HG03520 (cell line): ENCODE results near the gene SNAPC5.
"Not testable (repeated sequence)": the region's sequence is repeated elsewhere in the genome, so short reads cannot be mapped to it uniquely, and the experiment has no call there.

Experiments
- ATAC-seq: cut with Tn5 transposase; IDR thresholded peaks from one replicate; pipeline ENCODE4 v1.9.1; 2021; ENCODE audit warnings: mild to moderate bottlenecking, moderate library complexity; ENCODE audit not compliant: unreplicated experiment

SNAPC5 gene

GRCh38 chr15:66494262-66494661 lies 3.3 kb downstream of the SNAPC5 start:
- ATAC-seq: no peak

- ATAC-seq: no peak
Measured at GRCh38 chr15:66491846-66492245, 5.7 kb downstream of the SNAPC5 start.

GRCh38 chr15:66489179-66489791 lies 8.3 kb downstream of the SNAPC5 start:
- no peak for ATAC-seq

GRCh38 chr15:66488525-66488924 lies 9.0 kb downstream of the SNAPC5 start:
- no peak for ATAC-seq

- no peak for ATAC-seq
Measured at GRCh38 chr15:66486887-66487286, 10.7 kb downstream of the SNAPC5 start.

GRCh38 chr15:66484539-66485112 lies 12.9 kb downstream of the SNAPC5 start:
- ATAC-seq: no peak

GRCh38 chr15:66483131-66483566 lies 14.4 kb downstream of the SNAPC5 start:
- ATAC-seq: no peak

- ATAC-seq: no peak
Measured at GRCh38 chr15:66482539-66482938, 15.0 kb downstream of the SNAPC5 start.

GRCh38 chr15:66481107-66481856 lies 16.3 kb downstream of the SNAPC5 start:
- ATAC-seq: no peak

- ATAC-seq: no peak
Measured at GRCh38 chr15:66480267-66480666, 17.3 kb downstream of the SNAPC5 start.

- ATAC-seq: no peak
Measured at GRCh38 chr15:66477011-66477410, 20.6 kb downstream of the SNAPC5 start.

GRCh38 chr15:66476535-66476934 lies 21.0 kb downstream of the SNAPC5 start:
- no peak for ATAC-seq

- ATAC-seq: no peak
Measured at GRCh38 chr15:66474963-66475362, 22.6 kb downstream of the SNAPC5 start.

- no peak for ATAC-seq
Measured at GRCh38 chr15:66474135-66474534, 23.4 kb downstream of the SNAPC5 start.

- ATAC-seq: no peak
Measured at GRCh38 chr15:66472176-66472999, 25.2 kb downstream of the SNAPC5 start.

GRCh38 chr15:66470825-66471224 lies 26.7 kb downstream of the SNAPC5 start:
- not testable (repeated sequence) for ATAC-seq

GRCh38 chr15:66467162-66468040 lies 30.2 kb downstream of the SNAPC5 start:
- not testable (repeated sequence) for ATAC-seq

- not testable (repeated sequence) for ATAC-seq
Measured at GRCh38 chr15:66465294-66465693, 32.3 kb downstream of the SNAPC5 start.

GRCh38 chr15:66462627-66463026 lies 34.9 kb downstream of the SNAPC5 start:
- ATAC-seq: no peak

- no peak for ATAC-seq
Measured at GRCh38 chr15:66461917-66462316, 35.6 kb downstream of the SNAPC5 start.
